ENCODE data around the gene ESYT3. TPM values are rescaled to one million over a fixed set of nuclear protein-coding genes. Genes with fewer than 3 reads are reported as not detected.

ESYT3 gene
- total RNA-seq, 1 experiment from 2014 or later, result 6.3 TPM

DNA sequence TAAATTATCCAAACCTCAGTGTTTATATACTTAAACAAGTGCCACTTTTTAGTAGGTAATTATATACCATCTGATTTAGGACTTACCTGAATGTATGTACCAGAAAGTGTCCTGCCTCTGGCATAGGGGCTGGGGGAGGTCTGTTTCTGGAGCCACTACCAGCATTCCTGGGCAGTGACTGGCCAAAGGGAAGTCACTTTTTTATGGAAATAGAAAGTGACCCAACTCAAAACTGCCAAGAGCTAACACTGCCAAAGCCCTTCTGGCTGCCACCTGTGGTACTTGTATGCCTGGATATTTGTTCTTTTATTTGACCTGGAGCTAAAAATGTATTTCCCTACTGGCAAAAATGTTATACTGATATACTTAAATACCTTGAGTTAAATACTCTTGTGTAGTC is 42.7 kb downstream of the ESYT3 start:
- Histone ChIP-seq H2BK20ac (ENCODE audit: low read depth, low read length, poor library complexity, severe bottlenecking) (no peak overlapping the region), H2BK15ac (ENCODE audit: low read depth, low read length) (no peak overlapping the region), H3K9me3 (ENCODE audit: control insufficient read depth, low read depth, low read length) (no peaks in the 10 kb centered on the region), H3K18ac (ENCODE audit: insufficient read length, low read depth, low read length) (no peak overlapping the region), H3K4ac (ENCODE audit: low read depth, low read length) (no peak overlapping the region), H4K8ac (replicated peaks; ENCODE audit: insufficient read length, low read depth, low read length) (no peak overlapping the region), H2AK5ac (ENCODE audit: insufficient read length, low read length) (no peak overlapping the region), H3K27me3 (ENCODE audit: insufficient read depth, low read length) (no peaks in the 10 kb centered on the region), H4K5ac (ENCODE audit: insufficient read length, low read depth, low read length) (no peak overlapping the region), H3K9ac (ENCODE audit: extremely low read depth, insufficient read length, low read length) (no peak overlapping the region), H3K23me2 (ENCODE audit: insufficient read length, low read depth, low read length, poor library complexity, severe bottlenecking) (no peaks in the 10 kb centered on the region), H3K79me2 (ENCODE audit: insufficient read depth, low read length) (no peaks in the 10 kb centered on the region), H3K27ac (ENCODE audit: insufficient read length, low read depth, low read length) (no peak overlapping the region), H3K23ac (ENCODE audit: insufficient read length, low read depth, low read length) (no peak overlapping the region), H4K91ac (ENCODE audit: insufficient read length, low read depth, low read length) (no peak overlapping the region), H3K56ac (ENCODE audit: insufficient read length, low read depth, low read length) (no peak overlapping the region), H2BK5ac (ENCODE audit: insufficient read length, low read length) (no peak overlapping the region), H3K14ac (ENCODE audit: insufficient read depth, low read length) (no peak overlapping the region), H3K79me1 (ENCODE audit: insufficient read depth, low read depth, low read length, poor library complexity, severe bottlenecking) (no peaks in the 10 kb centered on the region), H3K4me1 (ENCODE audit: insufficient read depth, low read length) (no peaks in the 10 kb centered on the region), H3T11ph (ENCODE audit: low read length) (no peak overlapping the region), H4K20me1 (ENCODE audit: control insufficient read depth, insufficient read depth, insufficient read length) (no peaks in the 10 kb centered on the region), H3K4me2 (ENCODE audit: insufficient read depth, insufficient read length, low read length) (no peak overlapping the region), H2BK120ac (ENCODE audit: low read depth, low read length, poor library complexity, severe bottlenecking) (no peak overlapping the region), H2AFZ (ENCODE audit: low read length) (no peak overlapping the region), H2BK12ac (ENCODE audit: insufficient read length, low read depth, low read length) (no peak overlapping the region)
- Mint-ChIP-seq H3K27me3 (ENCODE audit: low read depth) (no peaks in the 10 kb centered on the region), H3K9me3 (no peaks in the 10 kb centered on the region), H3K4me3 (no peak overlapping the region), H3K27ac (no peak overlapping the region), H3K36me3 (ENCODE audit: insufficient read depth in 1 of 3, low read depth in 3 of 3) (peaks cover 0 to 6% (median 0%) of the 10 kb centered on the region in 3 experiments; a peak in 4 of 7 replicates), H3K4me1 (peaks cover 0 to 5% of the 10 kb centered on the region in 2 experiments; a peak in 1 of 4 replicates)
- no peak for DNase-seq
- TF ChIP-seq, protein P1, sequence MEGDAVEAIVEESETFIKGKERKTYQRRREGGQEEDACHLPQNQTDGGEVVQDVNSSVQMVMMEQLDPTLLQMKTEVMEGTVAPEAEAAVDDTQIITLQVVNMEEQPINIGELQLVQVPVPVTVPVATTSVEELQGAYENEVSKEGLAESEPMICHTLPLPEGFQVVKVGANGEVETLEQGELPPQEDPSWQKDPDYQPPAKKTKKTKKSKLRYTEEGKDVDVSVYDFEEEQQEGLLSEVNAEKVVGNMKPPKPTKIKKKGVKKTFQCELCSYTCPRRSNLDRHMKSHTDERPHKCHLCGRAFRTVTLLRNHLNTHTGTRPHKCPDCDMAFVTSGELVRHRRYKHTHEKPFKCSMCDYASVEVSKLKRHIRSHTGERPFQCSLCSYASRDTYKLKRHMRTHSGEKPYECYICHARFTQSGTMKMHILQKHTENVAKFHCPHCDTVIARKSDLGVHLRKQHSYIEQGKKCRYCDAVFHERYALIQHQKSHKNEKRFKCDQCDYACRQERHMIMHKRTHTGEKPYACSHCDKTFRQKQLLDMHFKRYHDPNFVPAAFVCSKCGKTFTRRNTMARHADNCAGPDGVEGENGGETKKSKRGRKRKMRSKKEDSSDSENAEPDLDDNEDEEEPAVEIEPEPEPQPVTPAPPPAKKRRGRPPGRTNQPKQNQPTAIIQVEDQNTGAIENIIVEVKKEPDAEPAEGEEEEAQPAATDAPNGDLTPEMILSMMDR (conservative IDR thresholded peaks at IDR 0.05), result no peak
